ENCODE results near the gene USP49.
"Not testable (repeated sequence)": the region's sequence is repeated elsewhere in the genome, so short reads cannot be mapped to it uniquely, and the experiment has no call there.

Gene USP49

GRCh38 chr6:41871691-41872090 lies 23.5 kb downstream of the USP49 start:
- no peak for DNase-seq

GRCh38 chr6:41859356-41859755 lies 35.8 kb downstream of the USP49 start:
- DNase-seq = no peak

- DNase-seq = no peak
Measured at GRCh38 chr6:41858703-41859102, 36.5 kb downstream of the USP49 start.

GRCh38 chr6:41850861-41851260 lies 44.3 kb downstream of the USP49 start:
- no peak for DNase-seq

- DNase-seq = peak; percentile 36 to 39
Measured at GRCh38 chr6:41846666-41847237, 48.4 kb downstream of the USP49 start.

- DNase-seq = no peak
Measured at GRCh38 chr6:41843178-41843577, 52.0 kb downstream of the USP49 start.

- no peak for DNase-seq
Measured at GRCh38 chr6:41840326-41840725, 54.8 kb downstream of the USP49 start.

GRCh38 chr6:41836660-41837052 lies 58.5 kb downstream of the USP49 start:
- no peak for DNase-seq

GRCh38 chr6:41836022-41836659 lies 59.0 kb downstream of the USP49 start:
- no peak for DNase-seq

- DNase-seq = no peak
Measured at GRCh38 chr6:41832263-41832662, 62.9 kb downstream of the USP49 start.

GRCh38 chr6:41826343-41827022 lies 68.7 kb downstream of the USP49 start:
- DNase-seq = no peak

- DNase-seq = no peak
Measured at GRCh38 chr6:41824571-41825569, 70.3 kb downstream of the USP49 start.

GRCh38 chr6:41823178-41823577 lies 72.0 kb downstream of the USP49 start:
- DNase-seq = no peak

- DNase-seq = no peak
Measured at GRCh38 chr6:41822021-41822420, 73.2 kb downstream of the USP49 start.

- no peak for DNase-seq
Measured at GRCh38 chr6:41821266-41821665, 73.9 kb downstream of the USP49 start.

- no peak for DNase-seq
Measured at GRCh38 chr6:41818271-41819054, 76.7 kb downstream of the USP49 start.

GRCh38 chr6:41815587-41815986 lies 79.6 kb downstream of the USP49 start:
- DNase-seq = no peak

- no peak for DNase-seq
Measured at GRCh38 chr6:41814629-41815028, 80.5 kb downstream of the USP49 start.

- DNase-seq = no peak
Measured at GRCh38 chr6:41813956-41814355, 81.2 kb downstream of the USP49 start.

- DNase-seq = no peak
Measured at GRCh38 chr6:41813469-41813868, 81.7 kb downstream of the USP49 start.

- not testable (repeated sequence) for DNase-seq
Measured at GRCh38 chr6:41811946-41812345, 83.2 kb downstream of the USP49 start.

GRCh38 chr6:41811095-41811494 lies 84.1 kb downstream of the USP49 start:
- no peak for DNase-seq
